Stimulated activated CD4-positive, alpha-beta T cell treated with anti-CD3 and anti-CD28 coated beads, Interleukin-12 subunit alpha, Interleukin-12 subunit beta, amount 100 ng/mL, for 4 hours (primary cell): Measurements from ENCODE around the gene GPHN.

ENCODE experiments used
- DNase-seq: peaks from one replicate; pipeline ENCODE4 v3.0.0-alpha.2; 2020

Gene GPHN

GRCh38 chr14:66507722-66508546 lies at the start of gene GPHN:
GPHN (plus strand) TSS chr14:66508147.
- DNase-seq, result peak; percentile 83

GRCh38 chr14:66459603-66460002 lies 48.3 kb upstream of the GPHN start:
- DNase-seq, result no peak

GRCh38 chr14:66464261-66464660 lies 43.7 kb upstream of the GPHN start:
- no peak for DNase-seq

GRCh38 chr14:66468778-66469367 lies 39.1 kb upstream of the GPHN start:
- DNase-seq, result no peak

GRCh38 chr14:66471584-66471983 lies 36.4 kb upstream of the GPHN start:
- no peak for DNase-seq

- DNase-seq, result no peak
These were observed 35.7 kb upstream of the GPHN start for GRCh38 chr14:66472251-66472650.

GRCh38 chr14:66473223-66473622 lies 34.7 kb upstream of the GPHN start:
- DNase-seq, result no peak

- DNase-seq, result no peak
These were observed 31.0 kb upstream of the GPHN start for GRCh38 chr14:66476964-66477363.

GRCh38 chr14:66477567-66477966 lies 30.4 kb upstream of the GPHN start:
- DNase-seq, result no peak

GRCh38 chr14:66482873-66483272 lies 25.1 kb upstream of the GPHN start:
- DNase-seq, result no peak

GRCh38 chr14:66483322-66483721 lies 24.6 kb upstream of the GPHN start:
- DNase-seq, result no peak

GRCh38 chr14:66485029-66485428 lies 22.9 kb upstream of the GPHN start:
- DNase-seq, result no peak

- DNase-seq, result no peak
These were observed 22.0 kb upstream of the GPHN start, which contains the start of gene CCDC196 for GRCh38 chr14:66485910-66486421. CCDC196 (plus strand) TSS chr14:66486371; CDS start chr14:66486503, 132 bp downstream.

GRCh38 chr14:66487164-66487563 lies 20.8 kb upstream of the GPHN start:
- DNase-seq, result no peak

- DNase-seq, result no peak
These were observed 17.5 kb upstream of the GPHN start for GRCh38 chr14:66490143-66491111.

GRCh38 chr14:66493750-66494149 lies 14.2 kb upstream of the GPHN start:
- no peak for DNase-seq

- peak; percentile 2 for DNase-seq
These were observed 12.5 kb upstream of the GPHN start for GRCh38 chr14:66495218-66496098.

GRCh38 chr14:66496188-66496807 lies 11.6 kb upstream of the GPHN start:
- no peak for DNase-seq

- DNase-seq, result no peak
These were observed 11.0 kb upstream of the GPHN start for GRCh38 chr14:66496911-66497310.

- no peak for DNase-seq
These were observed 9.6 kb upstream of the GPHN start for GRCh38 chr14:66498311-66498710.

- DNase-seq, result no peak
These were observed 6.4 kb upstream of the GPHN start for GRCh38 chr14:66501592-66501991.
